Memory B cell (primary cell): ENCODE results near the gene RBM14.

Experiments
- ATAC-seq: fragments of 150-1000 bp; cut with Tn5 transposase; 2 replicates; pipeline ENCODE4 v1.10.0; 2021; ENCODE audit warnings: low read depth, mild to moderate bottlenecking, moderate library complexity
- DNase-seq, 2 donors: peaks; one replicate each; pipeline ENCODE4 v3.0.0; 2022; ENCODE audit warnings: low spot score in 2 of 2
- H3K27ac Mint-ChIP-seq: one replicate; pipeline ENCODE4 v1.8.0; 2022; ENCODE audit warnings: mild to moderate bottlenecking, moderate library complexity, mixed read lengths
- H3K27me3 Mint-ChIP-seq: one replicate; pipeline ENCODE4 v1.8.0; 2022; ENCODE audit warnings: mixed read lengths
- H3K36me3 Mint-ChIP-seq: one replicate; pipeline ENCODE4 v1.8.0; 2022; ENCODE audit warnings: mild to moderate bottlenecking, mixed read lengths
- H3K4me1 Mint-ChIP-seq: one replicate; pipeline ENCODE4 v1.8.0; 2022; ENCODE audit warnings: mixed read lengths
- H3K4me3 Mint-ChIP-seq: one replicate; pipeline ENCODE4 v1.8.0; 2022; ENCODE audit warnings: mild to moderate bottlenecking, moderate library complexity, mixed read lengths
- H3K9me3 Mint-ChIP-seq: one replicate; pipeline ENCODE4 v1.8.0; 2022; ENCODE audit warnings: mixed read lengths

Gene RBM14

GRCh38 chr11:66653123-66653522 lies 36.7 kb downstream of the RBM14 start:
- peaks cover 17% of the 10 kb centered on the region for H3K4me1 Mint-ChIP-seq
- ATAC-seq (no peak), DNase-seq (no peak)
- no peak overlapping the region for H3K4me3 Mint-ChIP-seq
- H3K27ac Mint-ChIP-seq, result no peak overlapping the region
- H3K36me3 Mint-ChIP-seq, result peaks cover 12% of the 10 kb centered on the region
- no peaks in the 10 kb centered on the region for H3K9me3 Mint-ChIP-seq
- H3K27me3 Mint-ChIP-seq, result no peaks in the 10 kb centered on the region

- Mint-ChIP-seq H3K27ac (peak overlapping the region; percentile 91), H3K36me3 (peaks cover 17% of the 10 kb centered on the region), H3K9me3 (peaks cover 3% of the 10 kb centered on the region), H3K27me3 (no peaks in the 10 kb centered on the region), H3K4me1 (peaks cover 16% of the 10 kb centered on the region), H3K4me3 (peak overlapping the region; percentile 78)
- ATAC-seq (peak; percentile 73), DNase-seq (no peak)
Measured at GRCh38 chr11:66659763-66660162, 43.3 kb downstream of the RBM14 start.

GRCh38 chr11:66663741-66664296 lies 47.4 kb downstream of the RBM14 start:
- no peaks in the 10 kb centered on the region for H3K27me3 Mint-ChIP-seq
- DNase-seq, result no peak
- no peak overlapping the region for H3K4me3 Mint-ChIP-seq
- peaks cover 16% of the 10 kb centered on the region for H3K4me1 Mint-ChIP-seq
- no peak overlapping the region for H3K27ac Mint-ChIP-seq
- ATAC-seq, result no peak
- H3K9me3 Mint-ChIP-seq, result peaks cover 3% of the 10 kb centered on the region
- peaks cover 18% of the 10 kb centered on the region for H3K36me3 Mint-ChIP-seq

- Mint-ChIP-seq H3K36me3 (peaks cover 18% of the 10 kb centered on the region), H3K9me3 (no peaks in the 10 kb centered on the region)
- no peak for DNase-seq
Measured at GRCh38 chr11:66665369-66665768, 48.9 kb downstream of the RBM14 start.

GRCh38 chr11:66670816-66671215 lies 54.4 kb downstream of the RBM14 start:
- no peaks in the 10 kb centered on the region for H3K9me3 Mint-ChIP-seq
- H3K27ac Mint-ChIP-seq, result peak overlapping the region; percentile 31
- no peak overlapping the region for H3K4me3 Mint-ChIP-seq
- H3K27me3 Mint-ChIP-seq, result no peaks in the 10 kb centered on the region
- H3K4me1 Mint-ChIP-seq, result peaks cover 19% of the 10 kb centered on the region
- ATAC-seq, result no peak
- peaks cover 10% of the 10 kb centered on the region for H3K36me3 Mint-ChIP-seq
- no peak for DNase-seq

More at GRCh38 chr11:66665369-66665768, 48.9 kb downstream of the RBM14 start:
- Mint-ChIP-seq H3K27ac (no peak overlapping the region), H3K27me3 (no peaks in the 10 kb centered on the region), H3K4me1 (peaks cover 15% of the 10 kb centered on the region), H3K4me3 (no peak overlapping the region)
- ATAC-seq, result no peak

GRCh38 chr11:66674964-66675602 lies 58.7 kb downstream of the RBM14 start:
- no peaks in the 10 kb centered on the region for H3K27me3 Mint-ChIP-seq
- ATAC-seq (no peak), DNase-seq (no peak)
- H3K4me3 Mint-ChIP-seq, result peak overlapping the region; percentile 27
- H3K36me3 Mint-ChIP-seq, result no peaks in the 10 kb centered on the region
- peak overlapping the region; percentile 40 for H3K27ac Mint-ChIP-seq
- peaks cover 24% of the 10 kb centered on the region for H3K4me1 Mint-ChIP-seq
- no peaks in the 10 kb centered on the region for H3K9me3 Mint-ChIP-seq

GRCh38 chr11:66676282-66676919 lies 60.0 kb downstream of the RBM14 start:
- no peak for ATAC-seq
- Mint-ChIP-seq H3K36me3 (no peaks in the 10 kb centered on the region), H3K4me1 (peaks cover 17% of the 10 kb centered on the region), H3K9me3 (no peaks in the 10 kb centered on the region), H3K27ac (peak overlapping the region; percentile 99), H3K27me3 (no peaks in the 10 kb centered on the region), H3K4me3 (peak overlapping the region; percentile 97)
- no peak for DNase-seq
